HL-60 (cell line): ENCODE data around the gene TEDC2.
"Not testable (repeated sequence)": the region's sequence is repeated elsewhere in the genome, so short reads cannot be mapped to it uniquely, and the experiment has no call there.

Experiments used
- DNase-seq, 2 experiments: peaks; one replicate each; pipeline ENCODE4 v3.0.0-alpha.2; 2010 to 2020; ENCODE audit warnings: low read depth in 1 of 2, low spot score in 1 of 2
- H3K27ac ChIP-seq: fragments of 250-450 bp; sonication (Bioruptor Pico); replicated peaks from 2 replicates; pipeline ENCODE4 v1.5.1; 2020; ENCODE audit warnings: mild to moderate bottlenecking, moderate library complexity
- H3K27me3 ChIP-seq: fragments of 250-450 bp; sonication (Bioruptor Pico); 2 replicates; pipeline ENCODE4 v1.5.1; 2021; ENCODE audit warnings: mild to moderate bottlenecking, moderate library complexity; ENCODE audit not compliant: insufficient read depth, poor library complexity, severe bottlenecking
- H3K4me3 ChIP-seq: replicated peaks from 2 replicates; pipeline ENCODE4 v1.5.1; 2011; ENCODE audit warnings: mild to moderate bottlenecking, control low read depth, low read length; ENCODE audit not compliant: insufficient read depth
- CTCF ChIP-seq: IDR thresholded peaks from one replicate; pipeline ENCODE4 v1.5.1; 2011; ENCODE audit warnings: low read length, control low read depth, inconsistent platforms; ENCODE audit not compliant: insufficient read depth
- GABPA ChIP-seq: IDR thresholded peaks from 2 replicates; pipeline ENCODE4 v1.6.1; 2012; ENCODE audit warnings: low read depth
- POLR2AphosphoS5 ChIP-seq: IDR thresholded peaks from 2 replicates; pipeline ENCODE4 v1.6.1; 2012; ENCODE audit warnings: low read depth
- SPI1 ChIP-seq: IDR thresholded peaks from 2 replicates; pipeline ENCODE4 v1.6.1; 2012; ENCODE audit warnings: low read depth, mild to moderate bottlenecking, borderline replicate concordance
- TF ChIP-seq, protein P1 (sequence below): IDR thresholded peaks from 2 replicates; pipeline ENCODE4 v1.6.1; 2012; ENCODE audit warnings: low read depth; ENCODE audit not compliant: insufficient replicate concordance

The TEDC2 gene

DNA sequence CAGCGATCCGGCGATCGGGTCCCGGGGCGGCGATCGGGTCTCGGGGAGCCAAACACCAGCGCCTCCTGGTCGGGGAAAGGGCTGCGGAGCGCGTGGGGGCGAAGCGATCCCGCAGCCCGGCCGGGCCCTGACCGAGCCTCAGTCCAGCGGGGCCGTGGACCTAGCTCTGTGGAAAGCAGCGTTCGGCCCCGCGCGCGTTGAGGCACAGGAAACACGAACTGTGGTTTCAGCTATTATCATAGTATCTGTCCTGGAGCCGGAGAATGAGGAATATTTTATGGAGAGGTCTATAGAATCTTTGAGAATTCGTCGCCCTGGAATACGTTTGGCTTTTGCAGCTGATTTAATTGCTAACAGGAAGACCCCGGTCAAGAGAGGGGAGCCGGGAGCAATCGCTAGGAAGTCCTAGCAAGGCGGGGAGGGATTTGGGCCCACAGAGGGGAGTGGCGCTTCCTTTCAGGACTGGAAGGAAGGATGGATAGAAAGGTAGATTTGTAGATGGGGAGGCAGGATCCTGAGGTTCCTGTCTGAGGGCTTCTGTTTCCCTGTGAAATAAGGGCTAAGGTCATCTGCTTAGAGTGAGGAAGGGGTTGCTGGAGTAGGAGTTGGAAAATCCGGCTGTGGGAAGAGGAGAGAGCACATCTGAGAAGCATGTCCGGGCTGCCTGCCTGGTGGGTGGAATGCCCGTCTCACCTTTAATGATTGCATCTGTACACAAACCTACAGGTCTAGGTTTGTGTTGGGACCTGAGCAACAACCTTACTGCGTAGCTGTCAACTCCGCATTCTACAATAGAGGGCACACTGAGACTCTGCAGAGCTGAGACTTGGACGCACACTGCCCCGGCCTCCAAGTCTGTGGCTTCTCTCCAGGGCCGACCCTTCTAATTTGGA lies 29.9 kb upstream of the TEDC2 start:
- peak in 1 of 2 experiments; percentile 26 for DNase-seq
- peak overlapping the region; percentile 67 for H3K27ac ChIP-seq
- TF ChIP-seq SPI1 = no peak
- no peak for TF ChIP-seq POLR2AphosphoS5
- TF ChIP-seq CTCF = peak; percentile 7
- TF ChIP-seq GABPA = no peak
- TF ChIP-seq, protein P1, sequence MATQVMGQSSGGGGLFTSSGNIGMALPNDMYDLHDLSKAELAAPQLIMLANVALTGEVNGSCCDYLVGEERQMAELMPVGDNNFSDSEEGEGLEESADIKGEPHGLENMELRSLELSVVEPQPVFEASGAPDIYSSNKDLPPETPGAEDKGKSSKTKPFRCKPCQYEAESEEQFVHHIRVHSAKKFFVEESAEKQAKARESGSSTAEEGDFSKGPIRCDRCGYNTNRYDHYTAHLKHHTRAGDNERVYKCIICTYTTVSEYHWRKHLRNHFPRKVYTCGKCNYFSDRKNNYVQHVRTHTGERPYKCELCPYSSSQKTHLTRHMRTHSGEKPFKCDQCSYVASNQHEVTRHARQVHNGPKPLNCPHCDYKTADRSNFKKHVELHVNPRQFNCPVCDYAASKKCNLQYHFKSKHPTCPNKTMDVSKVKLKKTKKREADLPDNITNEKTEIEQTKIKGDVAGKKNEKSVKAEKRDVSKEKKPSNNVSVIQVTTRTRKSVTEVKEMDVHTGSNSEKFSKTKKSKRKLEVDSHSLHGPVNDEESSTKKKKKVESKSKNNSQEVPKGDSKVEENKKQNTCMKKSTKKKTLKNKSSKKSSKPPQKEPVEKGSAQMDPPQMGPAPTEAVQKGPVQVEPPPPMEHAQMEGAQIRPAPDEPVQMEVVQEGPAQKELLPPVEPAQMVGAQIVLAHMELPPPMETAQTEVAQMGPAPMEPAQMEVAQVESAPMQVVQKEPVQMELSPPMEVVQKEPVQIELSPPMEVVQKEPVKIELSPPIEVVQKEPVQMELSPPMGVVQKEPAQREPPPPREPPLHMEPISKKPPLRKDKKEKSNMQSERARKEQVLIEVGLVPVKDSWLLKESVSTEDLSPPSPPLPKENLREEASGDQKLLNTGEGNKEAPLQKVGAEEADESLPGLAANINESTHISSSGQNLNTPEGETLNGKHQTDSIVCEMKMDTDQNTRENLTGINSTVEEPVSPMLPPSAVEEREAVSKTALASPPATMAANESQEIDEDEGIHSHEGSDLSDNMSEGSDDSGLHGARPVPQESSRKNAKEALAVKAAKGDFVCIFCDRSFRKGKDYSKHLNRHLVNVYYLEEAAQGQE = no peak

DNA sequence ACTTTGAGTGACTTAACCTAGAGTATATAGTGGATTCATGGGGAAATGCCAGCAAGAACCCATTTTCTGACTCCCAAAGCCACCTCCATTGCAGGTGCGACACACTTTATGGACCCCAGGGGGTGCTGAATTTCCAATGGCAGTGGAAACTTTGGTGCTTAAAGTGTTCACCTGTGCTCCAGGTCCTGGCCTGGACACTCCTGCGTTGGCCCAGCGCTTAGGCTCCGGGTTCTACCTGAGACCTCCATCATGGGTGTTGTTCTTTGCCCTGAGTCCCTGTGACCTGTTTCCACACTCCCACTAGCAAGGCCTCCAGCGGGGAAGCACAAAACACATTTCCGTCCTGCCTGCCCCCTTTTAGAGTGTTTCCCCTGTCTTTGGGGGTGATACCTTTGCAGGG lies 27.6 kb upstream of the TEDC2 start:
- Histone ChIP-seq H3K4me3 (no peak overlapping the region), H3K27me3 (no peaks in the 10 kb centered on the region), H3K27ac (no peak overlapping the region)
- no peak for DNase-seq
- TF ChIP-seq CTCF = no peak
- TF ChIP-seq GABPA = no peak
- TF ChIP-seq, protein P1 = no peak
- TF ChIP-seq SPI1 = no peak
- no peak for TF ChIP-seq POLR2AphosphoS5

More for the DNA sequence above, 29.9 kb upstream of the TEDC2 start:
- H3K27me3 ChIP-seq = no peaks in the 10 kb centered on the region
- H3K4me3 ChIP-seq = peak overlapping the region; percentile 83

- Histone ChIP-seq H3K27ac (no peak overlapping the region), H3K4me3 (no peak overlapping the region), H3K27me3 (no peaks in the 10 kb centered on the region)
- DNase-seq = no peak
- TF ChIP-seq GABPA = no peak
- TF ChIP-seq, protein P1 = no peak
- no peak for TF ChIP-seq CTCF
- no peak for TF ChIP-seq POLR2AphosphoS5
- no peak for TF ChIP-seq SPI1
These were observed 27.0 kb upstream of the TEDC2 start for GRCh38 chr16:2432801-2433505.

GRCh38 chr16:2435236-2435635 lies 24.7 kb upstream of the TEDC2 start:
- not testable (repeated sequence) for H3K27ac ChIP-seq, H3K4me3 ChIP-seq, H3K27me3 ChIP-seq, DNase-seq
